GM18507 (cell line): ENCODE measurements around the gene SLC35F6.
"Not testable (repeated sequence)": the region's sequence is repeated elsewhere in the genome, so short reads cannot be mapped to it uniquely, and the experiment has no call there.

Experiments
- DNase-seq: peaks from one replicate; pipeline ENCODE4 v3.0.0; 2011; ENCODE audit warnings: low read depth; ENCODE audit not compliant: insufficient read length; ENCODE audit errors: extremely low spot score
- FAIRE-seq: peaks from 2 replicates; lab custom pipeline; 2011; peaks lifted over from hg19 to GRCh38; lab: Jason Lieb, UNC

The SLC35F6 gene

DNA sequence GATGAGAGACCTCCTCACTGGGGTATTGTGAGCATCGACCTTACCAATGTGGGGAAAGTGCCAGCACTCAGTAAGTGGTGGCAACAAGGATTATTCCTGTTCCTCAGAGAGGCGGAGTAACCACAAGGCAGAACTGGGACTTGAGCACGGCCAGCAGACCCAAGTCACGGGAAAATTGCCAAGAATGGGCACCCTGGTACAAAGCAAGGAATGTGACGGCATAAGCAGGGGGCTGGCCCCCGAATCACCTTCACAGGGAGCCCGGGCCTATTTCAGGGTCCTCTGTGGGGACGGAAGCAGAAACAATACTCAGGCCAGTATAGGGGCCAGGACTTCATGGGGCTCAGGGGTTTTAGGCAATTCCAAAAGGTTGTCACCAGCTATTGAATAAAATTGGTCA lies 47.2 kb downstream of the SLC35F6 start:
- no peak for FAIRE-seq
- DNase-seq: no peak

- no peak for FAIRE-seq
- no peak for DNase-seq
Measured at GRCh38 chr2:26811791-26812694, 48.0 kb downstream of the SLC35F6 start.

DNA sequence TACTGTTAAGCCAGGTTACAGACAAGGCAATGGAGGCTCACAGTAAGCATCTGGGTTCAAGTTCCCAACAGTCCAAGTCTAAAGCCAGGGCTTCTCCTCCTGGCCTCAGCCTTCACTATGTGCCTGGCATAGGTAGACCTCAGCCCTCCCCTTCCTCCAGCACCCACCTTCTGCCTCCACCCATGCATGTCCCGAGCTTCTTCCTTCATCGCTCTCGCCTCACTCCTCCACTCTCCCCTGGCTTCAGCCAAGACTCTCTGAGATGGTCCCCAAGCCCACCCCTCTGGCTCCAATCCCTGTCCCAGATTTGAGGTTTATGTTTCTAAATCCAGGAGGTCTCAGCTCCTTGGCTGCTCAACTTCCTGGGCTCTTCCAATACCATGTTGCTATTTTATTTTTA lies 48.6 kb downstream of the SLC35F6 start:
- no peak for FAIRE-seq
- DNase-seq: no peak

- FAIRE-seq, DNase-seq: not testable (repeated sequence)
Measured at GRCh38 chr2:26814072-26814765, 50.1 kb downstream of the SLC35F6 start.

DNA sequence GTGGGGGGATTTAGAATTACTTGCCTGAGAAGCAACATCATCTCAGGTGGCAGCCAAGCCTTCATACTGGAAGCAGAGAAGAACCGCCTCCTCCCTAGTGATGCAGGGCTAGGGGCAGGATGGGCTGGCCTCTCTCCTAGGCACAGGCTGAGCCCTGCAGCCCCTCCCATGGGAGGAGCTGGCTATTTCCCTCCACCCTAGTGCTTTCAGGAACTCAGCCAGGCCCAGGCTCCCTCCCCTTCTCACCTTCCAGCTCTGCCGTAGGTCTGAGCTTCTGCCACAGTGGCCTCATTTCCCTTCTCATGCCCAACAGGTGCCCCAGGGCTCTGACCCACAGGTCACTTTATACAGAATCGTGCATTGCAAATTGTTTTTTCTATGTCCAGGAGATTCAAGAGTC lies 52.8 kb downstream of the SLC35F6 start:
- FAIRE-seq (no peak), DNase-seq (no peak)

GRCh38 chr2:26818255-26818654 lies 54.2 kb downstream of the SLC35F6 start:
- DNase-seq: no peak
- no peak for FAIRE-seq

DNA sequence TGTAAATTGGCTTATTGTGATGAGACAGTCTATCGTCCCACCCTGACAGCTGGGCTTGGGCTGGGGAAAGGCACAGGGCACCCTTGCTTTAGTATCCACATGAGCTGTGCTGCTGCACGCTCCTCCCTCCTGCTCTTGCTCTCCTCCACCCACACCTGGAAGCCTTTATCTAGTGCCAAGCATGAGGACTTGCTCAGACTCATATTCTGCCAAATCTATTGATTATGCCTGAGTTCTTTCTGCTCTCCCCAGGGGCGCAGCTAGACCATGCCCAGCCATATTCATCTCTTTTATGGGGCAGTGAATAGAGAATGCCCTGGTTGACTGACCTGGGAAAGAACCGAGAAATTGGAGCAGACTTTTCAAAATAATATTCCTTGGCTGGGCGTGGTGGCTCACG lies 54.9 kb downstream of the SLC35F6 start:
- FAIRE-seq (no peak), DNase-seq (no peak)

DNA sequence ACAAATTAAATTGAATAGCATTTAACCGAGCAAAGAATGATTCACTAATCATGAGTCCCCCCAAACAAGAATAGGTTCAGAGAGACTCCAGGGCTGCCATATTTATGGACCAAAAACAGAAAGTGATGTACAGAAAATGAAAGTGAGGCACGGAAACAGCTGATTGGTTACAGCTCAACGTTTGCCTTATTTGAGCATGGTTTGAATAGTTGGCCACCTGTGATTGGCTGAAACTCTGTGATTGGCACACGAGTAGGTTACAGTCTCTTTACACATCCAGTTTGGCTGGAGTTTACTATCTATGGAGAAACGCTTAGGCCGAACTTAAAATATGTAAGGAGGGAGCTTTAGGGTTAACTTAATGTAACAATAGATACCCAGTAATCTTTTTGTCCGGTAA lies 56.8 kb downstream of the SLC35F6 start:
- FAIRE-seq (no peak), DNase-seq (no peak)

DNA sequence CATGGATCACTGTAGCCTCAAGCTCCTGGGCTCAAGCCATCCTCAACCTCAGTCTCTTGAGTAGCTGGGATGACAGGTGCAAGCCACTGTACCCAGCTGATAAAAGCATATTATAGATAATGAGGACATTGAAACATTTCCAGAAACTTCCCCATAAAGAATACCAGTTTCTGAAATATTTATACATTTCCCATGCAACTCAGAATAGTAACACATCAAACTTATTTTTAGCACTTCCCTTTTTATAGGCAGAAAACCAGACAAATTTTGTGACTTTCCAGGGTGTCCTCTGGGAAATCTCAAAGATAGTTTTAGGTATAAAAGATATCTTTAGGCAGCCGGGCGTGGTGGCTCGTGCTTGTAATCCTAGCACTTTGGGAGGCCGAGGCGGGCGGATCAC lies 58.8 kb downstream of the SLC35F6 start:
- FAIRE-seq (no peak), DNase-seq (no peak)
